GM19351 (cell line): ENCODE data around the gene PACC1.
"Not testable (repeated sequence)": the region's sequence is repeated elsewhere in the genome, so short reads cannot be mapped to it uniquely, and the experiment has no call there.

ENCODE experiments used
- ATAC-seq: cut with Tn5 transposase; IDR thresholded peaks from one replicate; pipeline ENCODE4 v1.9.1; 2021; ENCODE audit warnings: mild to moderate bottlenecking, moderate library complexity; ENCODE audit not compliant: unreplicated experiment

The PACC1 gene

DNA sequence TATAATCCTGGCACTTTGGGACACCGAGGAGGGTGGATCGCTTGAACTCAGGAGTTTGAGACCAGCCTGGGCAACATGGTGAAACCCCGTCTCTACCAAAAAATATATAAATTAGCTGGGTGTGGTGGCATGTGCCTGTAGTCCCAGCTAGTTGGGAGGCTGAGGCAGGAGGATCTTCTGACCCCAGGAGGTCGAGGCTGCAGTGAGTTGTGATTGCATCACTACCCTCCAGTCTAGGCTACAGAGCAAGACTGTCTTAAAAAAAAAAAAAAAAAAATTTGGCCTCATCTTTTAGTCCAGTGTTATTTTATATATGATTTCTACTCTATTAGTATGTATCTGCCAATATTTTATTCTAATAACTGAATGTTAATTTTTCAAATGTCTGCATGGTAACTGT lies 69.8 kb downstream of the PACC1 start:
- no peak for ATAC-seq

DNA sequence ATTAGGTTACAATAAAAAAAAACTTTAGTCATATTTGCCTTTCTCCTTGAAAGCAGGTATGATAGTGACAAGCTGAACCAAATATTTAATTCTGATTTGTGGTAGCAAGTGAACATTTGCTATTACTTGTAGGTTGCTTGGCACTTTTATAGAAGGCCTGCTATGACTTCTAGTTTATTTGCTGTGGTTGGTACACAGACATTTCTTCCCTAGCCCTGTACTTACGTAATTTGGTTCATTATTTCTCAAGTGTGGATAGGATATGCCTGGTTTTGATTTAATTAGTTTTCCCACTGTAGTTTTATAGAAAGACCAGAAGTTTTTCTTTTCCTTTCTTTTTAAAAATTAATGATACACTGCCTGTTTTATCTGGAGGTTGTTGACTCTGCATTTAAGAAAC lies 73.6 kb downstream of the PACC1 start:
- no peak for ATAC-seq

DNA sequence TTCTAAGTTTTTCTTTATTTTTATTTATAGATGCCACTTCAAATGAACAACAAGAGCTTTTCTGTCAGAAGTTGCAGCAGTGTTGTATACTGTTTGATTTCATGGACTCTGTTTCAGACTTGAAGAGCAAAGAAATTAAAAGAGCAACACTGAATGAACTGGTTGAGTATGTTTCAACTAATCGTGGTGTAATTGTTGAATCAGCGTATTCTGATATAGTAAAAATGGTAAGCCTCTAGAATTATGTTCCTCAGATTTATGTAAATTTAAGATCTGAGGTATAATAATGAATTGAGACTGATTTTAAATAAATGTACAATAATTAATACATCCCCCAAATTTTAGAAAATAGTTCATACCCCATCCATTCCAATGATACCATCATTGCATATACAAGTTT lies 85.6 kb downstream of the PACC1 start:
- ATAC-seq = no peak

DNA sequence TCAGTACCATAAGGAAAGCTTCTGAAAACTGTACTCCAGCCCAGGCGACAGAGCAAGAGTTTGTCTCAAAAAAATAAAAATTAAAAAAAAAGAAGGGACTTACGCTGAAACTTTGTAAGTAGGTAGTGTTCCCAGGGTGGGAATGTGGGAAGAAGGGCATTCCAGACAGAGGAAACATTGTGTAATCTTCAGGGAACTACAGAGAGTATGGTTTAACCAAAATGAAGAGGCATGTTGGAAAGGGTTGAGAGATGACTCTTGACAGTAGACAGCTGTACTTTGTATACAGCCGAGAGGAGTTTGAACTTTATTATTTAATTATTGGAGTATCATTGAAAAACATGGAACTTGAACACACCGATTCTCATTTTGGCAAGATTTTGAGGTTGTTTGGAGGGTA lies 86.4 kb downstream of the PACC1 start:
- ATAC-seq = no peak

DNA sequence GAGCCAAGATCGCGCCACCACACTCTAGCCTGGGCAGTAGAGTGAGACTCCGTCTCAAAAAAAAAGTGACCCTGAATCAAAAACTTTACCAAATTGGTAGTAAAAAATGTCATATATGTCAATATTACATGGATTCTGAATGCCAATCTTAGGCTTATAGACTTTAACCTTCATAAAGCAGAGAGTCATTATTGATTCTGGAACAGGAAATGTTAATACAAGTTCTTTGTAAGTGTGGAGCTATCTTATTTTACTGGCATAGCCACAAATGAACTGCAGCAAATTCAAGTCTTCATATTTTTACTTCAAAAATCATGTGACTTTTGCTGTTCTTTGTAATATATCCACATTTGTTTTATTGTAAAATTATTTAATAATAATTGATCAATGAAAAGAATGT lies 88.1 kb downstream of the PACC1 start:
- ATAC-seq = no peak

DNA sequence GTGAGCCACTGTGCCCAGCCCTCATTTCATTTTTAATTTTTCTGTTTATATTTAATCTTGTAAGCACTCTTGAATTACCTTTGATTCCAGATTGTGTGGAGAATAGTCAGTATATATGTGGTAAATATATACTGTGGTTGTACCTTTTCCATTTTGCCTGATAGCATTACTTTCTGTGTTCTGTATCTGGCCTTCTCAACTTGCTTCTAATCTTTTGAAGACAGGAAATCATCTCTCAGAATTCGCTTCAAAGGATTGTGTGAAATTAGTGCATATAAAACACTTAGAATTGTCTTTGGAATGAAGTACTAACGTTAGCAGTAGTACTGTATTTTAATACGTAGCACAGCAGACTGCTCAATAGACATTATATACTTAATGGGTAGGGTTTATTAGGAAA lies 91.6 kb downstream of the PACC1 start:
- ATAC-seq = no peak

DNA sequence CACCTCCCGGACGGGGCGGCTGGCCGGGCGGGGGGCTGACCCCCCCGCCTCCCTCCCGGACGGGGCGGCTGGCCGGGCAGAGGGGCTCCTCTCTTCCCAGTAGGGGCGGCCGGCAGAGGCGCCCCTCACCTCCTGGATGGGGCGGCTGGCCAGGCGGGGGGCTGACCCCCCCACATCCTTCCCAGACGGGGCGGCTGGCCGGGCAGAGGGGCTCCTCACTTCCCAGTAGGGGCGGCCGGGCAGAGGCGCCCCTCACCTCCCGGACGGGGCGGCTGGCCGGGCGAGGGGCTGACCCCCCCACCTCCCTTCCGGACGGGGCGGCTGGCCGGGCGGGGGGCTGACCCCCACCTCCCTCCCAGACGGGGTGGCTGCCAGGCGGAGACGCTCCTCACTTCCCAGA lies 93.7 kb downstream of the PACC1 start:
- ATAC-seq = not testable (repeated sequence)

DNA sequence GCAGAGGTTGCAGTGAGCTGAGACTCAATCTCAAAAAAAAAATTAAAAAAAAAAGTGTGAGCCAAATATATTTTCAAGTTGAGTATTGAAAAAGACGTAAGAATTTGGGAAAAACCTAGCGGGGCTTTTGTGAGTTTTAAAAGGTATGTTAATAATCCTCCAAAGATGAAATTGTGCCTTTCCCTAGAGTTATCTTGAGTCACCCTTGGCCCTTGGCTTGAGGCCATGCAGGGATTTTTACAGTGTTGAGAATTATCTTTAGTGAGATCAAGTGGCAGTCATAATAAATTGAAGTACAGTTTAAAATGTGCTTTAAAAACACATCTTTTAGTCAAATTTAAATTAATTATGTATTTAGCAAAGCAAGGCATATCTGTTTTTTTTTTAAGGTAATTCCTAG lies 96.8 kb downstream of the PACC1 start:
- no peak for ATAC-seq

DNA sequence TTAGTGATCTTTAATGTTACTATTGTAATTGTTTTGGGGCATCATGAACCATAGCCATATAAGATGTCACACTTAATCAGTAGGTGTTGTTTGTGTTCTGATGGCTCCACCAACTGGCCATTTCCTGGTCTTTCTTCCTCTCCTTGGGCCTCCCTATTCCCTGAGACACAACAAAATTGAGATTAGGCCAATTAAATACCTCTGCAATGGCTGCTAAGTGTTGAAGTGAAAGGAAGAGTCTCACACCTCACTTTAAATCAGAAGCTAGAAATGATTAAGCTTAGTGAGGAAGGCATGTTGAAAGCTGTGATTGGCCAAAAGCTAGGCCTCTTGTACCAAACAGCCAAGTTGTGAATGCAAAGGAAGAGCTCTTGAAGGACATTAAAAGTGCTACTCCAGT lies 98.8 kb downstream of the PACC1 start:
- no peak for ATAC-seq

DNA sequence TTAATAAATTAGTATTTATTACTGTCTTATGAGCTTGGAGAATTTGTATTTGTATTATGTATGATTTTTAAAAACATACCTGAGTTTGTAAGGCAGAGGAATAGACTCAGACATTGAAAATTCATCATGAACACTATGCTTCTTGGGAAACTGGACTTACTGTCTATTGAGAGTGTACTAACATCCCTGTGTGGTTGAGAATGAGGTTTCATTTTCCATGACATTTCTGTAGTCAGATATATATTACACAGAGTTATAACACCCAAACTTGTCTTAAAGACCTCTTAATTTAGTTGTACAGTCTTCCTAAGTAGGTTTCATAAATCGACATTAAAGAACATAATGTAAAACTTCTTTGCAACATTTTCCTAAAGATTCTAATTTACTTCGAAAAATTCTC lies 99.5 kb downstream of the PACC1 start:
- no peak for ATAC-seq
